Immature natural killer cell (primary cell): Measurements from ENCODE around the gene REXO2. TPM values are rescaled to one million over a fixed set of nuclear protein-coding genes. Genes with fewer than 3 reads are reported as not detected.

Experiments
- DNase-seq, 3 donors: peaks; one replicate each; pipeline ENCODE4 v3.0.0; 2022; ENCODE audit warnings: mixed read lengths in 1 of 3
- H3K27ac Mint-ChIP-seq, 6 donors: one replicate each; pipeline ENCODE4 v1.8.0; 2020; ENCODE audit warnings: mixed read lengths in 6 of 6, mild to moderate bottlenecking in 5 of 6, inconsistent platforms in 4 of 6, moderate library complexity in 3 of 6
- H3K27me3 Mint-ChIP-seq, 3 donors: one replicate each; pipeline ENCODE4 v1.8.0; 2020 to 2021; ENCODE audit warnings: low read depth in 3 of 3, mild to moderate bottlenecking in 3 of 3, mixed read lengths in 3 of 3, moderate library complexity in 3 of 3, inconsistent platforms in 1 of 3
- H3K36me3 Mint-ChIP-seq, 3 donors: one replicate each; pipeline ENCODE4 v1.8.0; 2020; ENCODE audit warnings: mixed read lengths in 3 of 3, inconsistent platforms in 2 of 3, mild to moderate bottlenecking in 2 of 3
- H3K4me1 Mint-ChIP-seq, 2 donors: one replicate each; pipeline ENCODE4 v1.8.0; 2020; ENCODE audit warnings: inconsistent platforms in 2 of 2, mild to moderate bottlenecking in 2 of 2, mixed read lengths in 2 of 2, moderate library complexity in 1 of 2
- H3K4me3 Mint-ChIP-seq, 5 donors: one replicate each; pipeline ENCODE4 v1.8.0; 2020; ENCODE audit warnings: mild to moderate bottlenecking in 5 of 5, mixed read lengths in 5 of 5, inconsistent platforms in 3 of 5, moderate library complexity in 3 of 5
- H3K9me3 Mint-ChIP-seq, 6 donors: one replicate each; pipeline ENCODE4 v1.8.0; 2020; ENCODE audit warnings: mild to moderate bottlenecking in 6 of 6, mixed read lengths in 6 of 6, inconsistent platforms in 4 of 6, moderate library complexity in 3 of 6
- polyA plus RNA-seq, 3 donors: library from polyadenylated mRNA; unstranded; fragments of 300-500 nt; fragmentation: Illumina TruSeq; gene quantifications; one replicate each; pipeline ENCODE4 v1.2.3, GENCODE V29; 2021

The REXO2 gene
- polyA plus RNA-seq, 3 donors from 2014 or later: 45.5 to 49.4 (median 45.9) TPM

DNA sequence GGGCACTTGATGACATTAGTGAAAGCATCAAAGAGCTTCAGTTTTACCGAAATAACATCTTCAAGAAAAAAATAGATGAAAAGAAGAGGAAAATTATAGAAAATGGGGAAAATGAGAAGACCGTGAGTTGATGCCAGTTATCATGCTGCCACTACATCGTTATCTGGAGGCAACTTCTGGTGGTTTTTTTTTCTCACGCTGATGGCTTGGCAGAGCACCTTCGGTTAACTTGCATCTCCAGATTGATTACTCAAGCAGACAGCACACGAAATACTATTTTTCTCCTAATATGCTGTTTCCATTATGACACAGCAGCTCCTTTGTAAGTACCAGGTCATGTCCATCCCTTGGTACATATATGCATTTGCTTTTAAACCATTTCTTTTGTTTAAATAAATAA lies 10.6 kb downstream of the REXO2 start:
- Mint-ChIP-seq H3K27ac (no peak overlapping the region), H3K36me3 (peaks cover 14 to 39% (median 32%) of the 10 kb centered on the region in 3 donors), H3K4me1 (no peaks in the 10 kb centered on the region), H3K27me3 (no peaks in the 10 kb centered on the region), H3K9me3 (peaks cover 0 to 2% (median 0%) of the 10 kb centered on the region in 6 donors), H3K4me3 (no peak overlapping the region)
- DNase-seq: no peak

DNA sequence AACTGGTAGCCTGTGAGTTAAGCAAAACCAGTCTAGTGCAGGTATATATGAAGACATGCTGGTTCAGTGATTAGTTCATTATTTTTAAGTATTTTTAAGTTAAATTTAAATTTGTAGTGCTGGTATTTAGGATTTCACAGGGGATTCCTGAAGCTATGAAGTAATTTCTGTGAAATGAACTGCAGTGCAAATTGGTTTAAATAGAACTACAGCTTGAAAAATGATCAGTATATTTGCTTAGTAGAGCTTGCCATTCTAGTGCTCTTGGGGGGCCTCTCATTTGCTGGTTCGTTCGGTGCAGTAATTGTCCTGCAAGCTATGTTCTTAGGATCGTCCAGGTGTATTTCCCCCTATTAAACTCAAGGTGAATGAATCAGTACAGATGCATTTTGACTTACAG lies 13.1 kb downstream of the REXO2 start:
- H3K9me3 Mint-ChIP-seq: no peaks in the 10 kb centered on the region

DNA sequence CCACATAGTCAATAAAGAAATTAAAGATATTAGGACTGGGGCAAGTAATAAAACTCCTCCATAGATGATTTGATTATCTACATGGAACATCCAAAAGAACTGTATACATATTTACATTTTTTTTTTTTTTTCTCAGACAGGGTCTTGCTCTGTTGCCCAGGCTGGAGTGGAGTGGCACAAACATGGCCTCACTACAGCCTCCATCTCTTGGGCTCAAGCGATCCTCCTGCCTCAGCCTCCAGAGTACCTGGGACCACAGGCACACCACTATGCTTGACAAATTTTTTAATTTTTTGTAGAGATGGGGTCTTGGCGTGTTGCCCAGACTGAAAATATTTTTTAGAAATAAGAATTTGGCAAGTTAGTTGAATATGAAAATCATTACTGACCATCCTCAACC lies 24.7 kb downstream of the REXO2 start:
- H3K27ac Mint-ChIP-seq: no peak overlapping the region
- DNase-seq: no peak
- H3K9me3 Mint-ChIP-seq: peaks cover 0 to 2% (median 0%) of the 10 kb centered on the region in 6 donors
- no peak overlapping the region for H3K4me3 Mint-ChIP-seq
- no peaks in the 10 kb centered on the region for H3K4me1 Mint-ChIP-seq
- H3K36me3 Mint-ChIP-seq: peaks cover 4 to 14% (median 10%) of the 10 kb centered on the region in 3 donors
- peaks cover 0 to 2% (median 1%) of the 10 kb centered on the region in 3 donors for H3K27me3 Mint-ChIP-seq

More for the DNA sequence above, 13.1 kb downstream of the REXO2 start:
- Mint-ChIP-seq H3K27me3 (no peaks in the 10 kb centered on the region), H3K4me1 (no peaks in the 10 kb centered on the region), H3K36me3 (peaks cover 4 to 23% (median 22%) of the 10 kb centered on the region in 3 donors), H3K4me3 (no peak overlapping the region), H3K27ac (no peak overlapping the region)
- DNase-seq: no peak

DNA sequence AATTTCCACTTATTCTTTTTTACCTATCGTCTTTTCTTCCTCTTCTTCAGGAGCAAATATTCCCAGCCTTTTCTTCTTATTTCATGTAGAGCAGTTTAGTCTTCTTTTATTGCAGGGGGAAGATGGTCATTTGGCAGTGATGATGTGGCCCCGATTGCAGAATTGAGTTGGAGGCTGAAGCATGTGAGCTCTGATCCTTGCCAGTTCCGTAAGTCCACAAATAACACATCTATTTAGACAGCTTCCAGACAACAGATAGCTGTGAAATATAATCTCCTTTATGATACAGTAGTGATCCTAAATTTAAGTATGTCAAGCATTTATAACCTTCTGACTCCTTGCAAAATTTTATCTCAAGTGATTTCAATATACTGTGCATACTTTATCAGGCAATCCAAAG lies 27.5 kb downstream of the REXO2 start:
- H3K27ac Mint-ChIP-seq: no peak overlapping the region
- no peak for DNase-seq
- H3K36me3 Mint-ChIP-seq: peaks cover 4 to 13% (median 6%) of the 10 kb centered on the region in 3 donors
- H3K27me3 Mint-ChIP-seq: peaks cover 0 to 3% (median 2%) of the 10 kb centered on the region in 3 donors
- H3K4me3 Mint-ChIP-seq: no peak overlapping the region
- H3K9me3 Mint-ChIP-seq: peaks cover 0 to 2% (median 0%) of the 10 kb centered on the region in 6 donors
- no peaks in the 10 kb centered on the region for H3K4me1 Mint-ChIP-seq

DNA sequence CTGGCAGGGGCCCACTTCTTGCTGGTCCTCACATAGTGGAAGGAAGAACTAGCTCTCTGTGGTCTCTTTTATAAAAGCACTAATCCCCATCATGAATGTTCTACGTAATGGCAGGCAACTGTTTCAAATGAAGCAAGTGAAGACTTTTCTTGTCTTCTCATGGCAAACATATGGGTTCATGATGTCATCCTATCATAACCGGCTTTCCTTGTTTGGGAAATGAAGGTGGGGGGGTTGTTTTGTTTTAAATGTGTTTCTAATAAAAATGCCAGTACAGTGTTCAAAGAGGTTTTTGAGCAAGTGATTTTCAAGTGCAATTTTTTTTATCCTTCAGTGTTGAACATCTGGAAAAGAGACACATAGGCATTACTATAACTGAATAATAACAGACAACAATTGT lies 33.4 kb downstream of the REXO2 start:
- DNase-seq: no peak
- Mint-ChIP-seq H3K9me3 (peaks cover 0 to 4% (median 0%) of the 10 kb centered on the region in 6 donors), H3K27ac (no peak overlapping the region), H3K4me1 (no peaks in the 10 kb centered on the region), H3K36me3 (peaks cover 0 to 3% (median 0%) of the 10 kb centered on the region in 3 donors), H3K4me3 (no peak overlapping the region), H3K27me3 (peaks cover 5 to 11% (median 8%) of the 10 kb centered on the region in 3 donors)

DNA sequence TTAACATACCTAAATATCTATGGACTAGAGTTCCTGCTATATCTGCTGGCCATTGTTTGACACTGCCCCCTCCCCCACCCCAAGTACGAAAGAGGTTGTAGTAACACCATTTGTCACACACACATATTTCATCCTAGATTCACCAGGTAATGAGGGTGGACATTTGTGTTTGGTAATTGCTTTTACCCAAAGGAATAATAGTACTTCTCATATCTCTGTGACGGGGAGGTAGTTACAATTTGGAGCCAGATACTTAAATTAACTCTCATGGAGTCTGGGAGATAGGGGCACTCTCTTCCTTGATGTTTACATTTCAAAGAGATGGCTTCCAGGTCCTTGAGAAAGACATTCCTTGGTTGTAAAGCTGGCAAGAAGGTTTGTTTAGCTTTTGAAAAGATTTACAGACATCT lies 38.7 kb downstream of the REXO2 start:
- Mint-ChIP-seq H3K36me3 (peaks cover 0 to 3% (median 0%) of the 10 kb centered on the region in 3 donors), H3K9me3 (peaks cover 0 to 4% (median 0%) of the 10 kb centered on the region in 6 donors), H3K4me3 (no peak overlapping the region), H3K4me1 (no peaks in the 10 kb centered on the region), H3K27me3 (peaks cover 2 to 9% (median 3%) of the 10 kb centered on the region in 3 donors), H3K27ac (no peak overlapping the region)
- DNase-seq: no peak

DNA sequence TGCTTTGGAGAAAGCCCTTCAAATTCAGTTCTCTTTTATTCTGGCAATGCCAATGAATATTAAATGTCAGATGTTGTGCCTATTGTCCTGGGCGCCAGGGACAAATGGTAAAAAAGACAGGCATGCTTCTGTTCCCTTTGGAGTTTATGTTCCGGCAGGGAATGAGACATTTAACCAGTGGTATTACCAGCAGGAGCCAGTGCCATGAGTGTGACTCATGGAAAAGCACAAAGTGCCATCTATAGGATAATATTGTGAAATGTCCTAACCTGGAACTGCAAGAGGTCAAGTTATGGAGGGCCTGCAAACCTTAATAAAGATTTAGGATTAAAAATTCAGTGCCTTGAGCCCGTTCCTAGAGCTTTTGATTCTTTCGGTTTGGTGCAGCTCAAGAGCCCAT lies 39.5 kb downstream of the REXO2 start:
- H3K27ac Mint-ChIP-seq: no peak overlapping the region
- no peaks in the 10 kb centered on the region for H3K4me1 Mint-ChIP-seq
- H3K36me3 Mint-ChIP-seq: peaks cover 0 to 3% (median 0%) of the 10 kb centered on the region in 3 donors
- no peak for DNase-seq
- H3K9me3 Mint-ChIP-seq: peaks cover 0 to 4% (median 0%) of the 10 kb centered on the region in 6 donors
- peaks cover 2 to 8% (median 3%) of the 10 kb centered on the region in 3 donors for H3K27me3 Mint-ChIP-seq
- H3K4me3 Mint-ChIP-seq: no peak overlapping the region

DNA sequence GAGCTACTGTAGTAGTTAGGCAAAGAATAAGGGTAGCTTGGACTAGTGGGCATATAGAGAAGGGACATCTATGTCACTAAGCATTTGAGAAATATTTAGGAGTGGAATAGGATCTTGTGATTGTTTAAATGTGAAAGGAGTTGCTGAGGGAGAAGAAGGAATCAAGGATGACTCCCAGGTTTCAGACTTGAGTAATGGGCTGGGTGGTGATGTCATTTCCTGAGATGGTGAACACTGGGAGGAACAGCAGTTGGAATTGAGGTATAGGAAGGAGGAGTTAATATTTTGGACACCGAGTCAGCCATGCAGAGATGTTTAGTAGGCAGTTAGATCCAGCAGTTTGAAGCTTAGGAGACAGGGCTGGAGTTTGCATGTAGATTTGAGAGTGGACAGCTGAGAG lies 40.1 kb downstream of the REXO2 start:
- DNase-seq: no peak
- Mint-ChIP-seq H3K9me3 (peaks cover 0 to 4% (median 0%) of the 10 kb centered on the region in 6 donors), H3K36me3 (peaks cover under 1 to 3% (median 2%) of the 10 kb centered on the region in 3 donors), H3K27me3 (peaks cover 1 to 4% (median 3%) of the 10 kb centered on the region in 3 donors), H3K4me1 (no peaks in the 10 kb centered on the region), H3K27ac (no peak overlapping the region), H3K4me3 (no peak overlapping the region)

DNA sequence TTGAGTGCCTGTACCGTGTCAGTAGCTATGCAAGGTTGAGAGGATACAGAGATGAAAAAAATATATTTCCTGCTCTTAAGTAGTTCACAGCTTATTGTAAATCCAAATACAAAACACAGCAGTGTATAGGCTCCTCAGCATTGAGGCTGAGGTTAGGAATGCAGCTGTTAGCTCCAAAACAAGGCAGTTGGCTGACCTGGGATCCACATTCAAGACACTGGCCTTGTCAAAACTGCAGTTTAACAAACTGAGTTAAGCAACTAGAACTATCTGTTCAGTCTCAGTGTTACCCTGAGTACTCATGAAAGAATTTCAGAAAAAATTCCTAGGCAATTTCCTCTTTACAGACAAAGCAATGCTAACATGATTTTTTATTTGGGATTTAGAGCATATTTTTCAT lies 42.8 kb downstream of the REXO2 start:
- no peak for DNase-seq
- Mint-ChIP-seq H3K9me3 (peaks cover 0 to 4% (median 0%) of the 10 kb centered on the region in 6 donors), H3K4me1 (no peaks in the 10 kb centered on the region), H3K36me3 (peaks cover 0 to 4% (median 3%) of the 10 kb centered on the region in 3 donors), H3K27me3 (peaks cover 0 to 5% (median 2%) of the 10 kb centered on the region in 3 donors), H3K4me3 (no peak overlapping the region), H3K27ac (no peak overlapping the region)

DNA sequence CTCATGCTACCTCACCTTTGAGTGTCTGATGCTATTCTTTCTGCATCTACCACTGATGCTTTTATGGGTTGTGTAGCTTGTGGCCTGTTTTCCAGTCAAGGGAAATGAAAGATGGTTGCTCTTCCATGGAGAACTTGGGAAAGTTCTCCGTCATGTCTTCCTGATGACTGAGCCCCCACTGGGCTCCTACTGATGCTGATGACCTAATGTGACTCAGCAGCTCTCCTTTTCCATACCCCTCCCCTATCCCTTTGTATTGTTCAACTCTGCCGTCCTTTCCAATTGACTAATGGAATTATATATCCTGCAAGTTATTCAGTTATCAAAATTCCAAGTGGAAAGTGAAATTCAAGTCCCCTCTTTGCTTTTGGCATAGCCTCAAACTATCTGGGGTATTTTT lies 44.7 kb downstream of the REXO2 start:
- Mint-ChIP-seq H3K4me1 (no peaks in the 10 kb centered on the region), H3K27me3 (peaks cover 0 to 5% (median 2%) of the 10 kb centered on the region in 3 donors)
- DNase-seq: no peak

DNA sequence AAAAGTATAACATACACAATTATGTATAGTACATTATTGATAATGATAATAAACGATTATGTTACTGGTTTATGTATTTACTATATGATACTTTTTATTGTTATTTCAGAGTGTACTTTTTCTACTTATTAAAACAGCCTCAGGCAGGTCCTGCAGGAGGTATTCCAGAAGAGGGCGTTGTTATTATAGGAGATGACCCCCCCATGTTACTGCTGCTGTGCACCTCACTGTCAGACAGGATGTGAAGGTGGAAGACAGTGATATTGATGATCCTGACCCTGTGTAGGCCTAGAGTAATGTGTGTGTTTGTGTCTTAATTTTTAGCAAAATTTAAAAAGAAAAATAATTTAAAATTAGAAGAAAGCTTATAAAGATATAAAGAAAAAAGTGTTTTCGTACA lies 57.6 kb downstream of the REXO2 start:
- Mint-ChIP-seq H3K4me3 (no peak overlapping the region), H3K27me3 (peaks cover 2% of the 10 kb centered on the region in 3 donors), H3K27ac (no peak overlapping the region), H3K9me3 (peaks cover 0 to 12% (median 4%) of the 10 kb centered on the region in 6 donors), H3K4me1 (no peaks in the 10 kb centered on the region), H3K36me3 (no peaks in the 10 kb centered on the region)
- DNase-seq: no peak

More for the DNA sequence above, 44.7 kb downstream of the REXO2 start:
- peaks cover 0 to 4% (median 3%) of the 10 kb centered on the region in 3 donors for H3K36me3 Mint-ChIP-seq
- H3K27ac Mint-ChIP-seq: no peak overlapping the region
- H3K4me3 Mint-ChIP-seq: no peak overlapping the region
- H3K9me3 Mint-ChIP-seq: peaks cover 0 to 4% (median 0%) of the 10 kb centered on the region in 6 donors

DNA sequence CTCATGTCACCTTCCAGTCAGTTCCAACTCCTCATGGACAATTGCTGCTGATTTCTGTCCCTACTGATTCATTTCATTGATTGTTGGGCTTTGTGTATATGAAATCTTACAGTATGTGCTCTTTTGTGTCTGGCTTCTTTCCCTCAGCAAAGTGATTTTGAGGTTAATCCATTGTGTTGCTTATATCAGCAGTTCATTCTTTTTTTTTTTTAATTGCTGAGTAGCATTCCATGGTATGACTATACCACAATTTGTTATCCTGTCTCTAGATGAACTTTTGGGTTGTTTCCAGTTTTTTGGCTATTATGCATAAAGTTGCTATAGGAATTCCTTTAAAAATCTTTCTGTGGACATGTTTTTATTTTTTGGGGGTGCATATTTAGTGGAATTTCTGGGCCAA lies 60.5 kb downstream of the REXO2 start:
- peaks cover 0 to 4% (median 2%) of the 10 kb centered on the region in 3 donors for H3K27me3 Mint-ChIP-seq
- no peak for DNase-seq
- H3K9me3 Mint-ChIP-seq: no peaks in the 10 kb centered on the region
- no peak overlapping the region for H3K4me3 Mint-ChIP-seq
- no peaks in the 10 kb centered on the region for H3K4me1 Mint-ChIP-seq
- H3K36me3 Mint-ChIP-seq: no peaks in the 10 kb centered on the region
- no peak overlapping the region for H3K27ac Mint-ChIP-seq
